Endodermal cell (in vitro differentiated cells): ENCODE measurements around the gene PDXP. TPM values are rescaled to one million over a fixed set of nuclear protein-coding genes. Genes with fewer than 3 reads are reported as not detected.

Experiments
- DNase-seq: peaks from one replicate; pipeline ENCODE4 v3.0.0-alpha.2; 2017
- H3K27ac ChIP-seq: 2 replicates; pipeline ENCODE4 v1.5.1; 2013; ENCODE audit warnings: mild to moderate bottlenecking, low read depth, low read length, moderate library complexity
- H3K27me3 ChIP-seq: 2 replicates; pipeline ENCODE4 v1.6.1; 2013; ENCODE audit warnings: mild to moderate bottlenecking, low read length, moderate library complexity; ENCODE audit not compliant: insufficient read depth, control insufficient read depth, poor library complexity, severe bottlenecking
- H3K36me3 ChIP-seq: 2 replicates; pipeline ENCODE4 v1.7.0; 2013; ENCODE audit warnings: mild to moderate bottlenecking, low read length, moderate library complexity; ENCODE audit not compliant: control insufficient read depth, insufficient read depth
- H3K4me1 ChIP-seq: one replicate; pipeline ENCODE4 v1.7.0; 2013; ENCODE audit warnings: low read length; ENCODE audit not compliant: control insufficient read depth, insufficient read depth
- H3K4me3 ChIP-seq: 2 replicates; pipeline ENCODE4 v1.5.1; 2013; ENCODE audit warnings: mild to moderate bottlenecking, low read length, moderate library complexity
- H3K9ac ChIP-seq: 2 replicates; pipeline ENCODE4 v1.6.1; 2013; ENCODE audit warnings: mild to moderate bottlenecking, low read length, moderate library complexity; ENCODE audit not compliant: poor library complexity, severe bottlenecking; ENCODE audit errors: extremely low read depth
- H3K9me3 ChIP-seq: 2 replicates; pipeline ENCODE4 v1.6.1; 2013; ENCODE audit warnings: mild to moderate bottlenecking, low read length, moderate library complexity; ENCODE audit not compliant: control insufficient read depth
- H3K27ac Mint-ChIP-seq: 2 replicates; pipeline ENCODE4 v1.8.0; 2020; ENCODE audit warnings: mixed read lengths
- H3K27me3 Mint-ChIP-seq: 2 replicates; pipeline ENCODE4 v1.8.0; 2021; ENCODE audit warnings: mild to moderate bottlenecking, mixed read lengths; ENCODE audit not compliant: insufficient read depth
- H3K36me3 Mint-ChIP-seq: 2 replicates; pipeline ENCODE4 v1.8.0; 2020; ENCODE audit warnings: low read depth, mixed read lengths
- H3K4me1 Mint-ChIP-seq: 2 replicates; pipeline ENCODE4 v1.8.0; 2020; ENCODE audit warnings: mixed read lengths
- H3K4me3 Mint-ChIP-seq: 2 replicates; pipeline ENCODE4 v1.8.0; 2020; ENCODE audit warnings: mild to moderate bottlenecking, moderate library complexity, mixed read lengths
- H3K9me3 Mint-ChIP-seq: 2 replicates; pipeline ENCODE4 v1.8.0; 2020; ENCODE audit warnings: mild to moderate bottlenecking, mixed read lengths
- CTCF ChIP-seq: fragments of 200-600 bp; sonication (generic); conservative IDR thresholded peaks from 2 replicates; pipeline ENCODE4 v1.5.0; 2021; ENCODE audit warnings: antibody characterized with exemption, mild to moderate bottlenecking
- WGBS, 2 experiments: methylation state at CpG; one replicate each; pipeline versions ENCODE4 v1.1.5 to v1.1.7; 2013; ENCODE audit warnings: missing lambda C conversion rate in 2 of 2, mixed read lengths in 1 of 2; ENCODE audit not compliant: insufficient coverage in 1 of 2, insufficient read length in 1 of 2; 5-methylcytosine and 5-hydroxymethylcytosine counted together
- total RNA-seq, 2 donors: library from RNA; stranded (reverse); fragmentation: NEBNext Ultra II Directional in 1 of 2; extraction: Animal tissue kit (Norgen Biotek cat#: 25700) in 1 of 2; gene quantifications; 2 replicates in 1 of 2; 3 replicates in 1 of 2; pipeline ENCODE4 v1.2.1, GENCODE V29; 2021

The PDXP gene
- total RNA-seq, 2 donors from 2014 or later, result 23.5 to 29.3 TPM

DNA sequence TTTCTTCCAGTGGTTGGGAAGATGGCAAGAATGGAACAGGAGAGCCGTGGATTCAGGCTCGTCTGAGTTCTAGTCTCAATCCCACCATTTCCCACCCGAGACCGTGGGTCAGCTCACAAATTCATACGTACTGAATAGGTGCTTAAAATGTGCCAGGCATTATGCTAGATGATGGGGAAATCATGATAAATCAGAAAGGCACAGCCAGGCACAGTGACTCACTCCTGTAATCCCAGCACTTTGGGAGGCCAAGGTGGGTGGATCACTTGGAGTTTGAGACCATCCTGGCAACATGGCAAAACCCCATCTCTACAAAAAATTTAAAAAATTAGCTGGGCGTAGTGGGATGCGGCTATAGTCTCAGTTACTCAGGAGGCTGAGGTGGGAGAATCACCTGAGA, 45.4 kb downstream of the PDXP start:
- H3K27ac Mint-ChIP-seq, result no peak overlapping the region
- no peaks in the 10 kb centered on the region for H3K9me3 ChIP-seq
- peaks cover 65% of the 10 kb centered on the region for H3K36me3 ChIP-seq
- peaks cover 56% of the 10 kb centered on the region for H3K36me3 Mint-ChIP-seq
- no peak overlapping the region for H3K4me3 ChIP-seq
- no peak overlapping the region for H3K27ac ChIP-seq
- no peaks in the 10 kb centered on the region for H3K4me1 ChIP-seq
- no peaks in the 10 kb centered on the region for H3K27me3 ChIP-seq
- H3K9me3 Mint-ChIP-seq, result no peaks in the 10 kb centered on the region
- H3K9ac ChIP-seq, result no peak overlapping the region
- no peak for TF ChIP-seq CTCF
- H3K4me3 Mint-ChIP-seq, result no peak overlapping the region
- no peaks in the 10 kb centered on the region for H3K4me1 Mint-ChIP-seq
- no peak for DNase-seq
- H3K27me3 Mint-ChIP-seq, result no peaks in the 10 kb centered on the region
- 91 to 100% methylated on average over 1 to 7 of the region's 7 CpGs for WGBS, 2 experiments

DNA sequence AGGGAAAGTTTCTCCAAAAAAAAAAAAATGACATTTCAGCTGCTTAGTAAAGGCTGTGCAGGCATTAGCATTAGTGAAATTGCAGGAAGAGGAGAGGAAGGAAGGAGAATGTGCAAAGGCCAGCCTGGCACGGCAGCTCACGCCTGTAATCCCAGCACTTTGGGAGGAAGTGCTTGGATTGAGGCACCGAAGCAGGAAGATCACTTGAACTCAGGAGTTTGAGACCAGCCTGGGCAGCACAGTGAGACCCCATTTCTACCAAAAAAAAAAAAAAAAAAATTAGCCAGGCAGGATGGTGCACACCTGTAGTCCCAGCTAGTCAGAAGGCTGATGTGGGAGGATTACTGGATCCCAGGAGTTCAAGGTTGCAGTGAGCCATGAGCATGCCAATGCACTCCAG, 46.1 kb downstream of the PDXP start:
- no peak overlapping the region for H3K27ac Mint-ChIP-seq
- peaks cover 52% of the 10 kb centered on the region for H3K36me3 Mint-ChIP-seq
- H3K4me3 Mint-ChIP-seq, result no peak overlapping the region
- no peaks in the 10 kb centered on the region for H3K27me3 ChIP-seq
- WGBS, 2 experiments, result 83 to 100% methylated on average over 2 to 3 of the region's 3 CpGs
- H3K4me3 ChIP-seq, result no peak overlapping the region
- no peaks in the 10 kb centered on the region for H3K27me3 Mint-ChIP-seq
- H3K4me1 ChIP-seq, result no peaks in the 10 kb centered on the region
- no peak overlapping the region for H3K9ac ChIP-seq
- peaks cover 60% of the 10 kb centered on the region for H3K36me3 ChIP-seq
- no peaks in the 10 kb centered on the region for H3K4me1 Mint-ChIP-seq
- H3K27ac ChIP-seq, result no peak overlapping the region
- H3K9me3 ChIP-seq, result no peaks in the 10 kb centered on the region
- TF ChIP-seq CTCF, result no peak
- no peak for DNase-seq
- no peaks in the 10 kb centered on the region for H3K9me3 Mint-ChIP-seq

DNA sequence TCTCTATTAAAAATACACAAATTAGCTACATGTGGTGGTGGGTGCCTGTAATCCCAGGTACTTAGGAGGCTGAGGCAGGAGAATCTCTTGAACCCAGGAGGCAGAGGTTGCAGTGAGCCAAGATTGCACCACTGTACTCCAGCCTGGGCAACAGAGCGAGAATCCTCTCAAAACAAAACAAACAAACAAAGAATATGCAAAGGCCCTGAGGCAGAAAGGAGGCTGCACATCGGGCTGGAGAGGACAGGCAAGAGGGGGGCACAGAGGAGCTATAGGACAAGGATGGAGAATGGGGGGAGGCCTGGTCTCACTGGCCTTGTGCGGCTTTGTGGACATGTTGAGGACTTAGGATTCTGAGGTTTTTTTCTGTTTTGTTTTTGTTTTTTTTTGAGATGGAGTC, 46.7 kb downstream of the PDXP start:
- Mint-ChIP-seq H3K27ac (no peak overlapping the region), H3K27me3 (no peaks in the 10 kb centered on the region), H3K9me3 (no peaks in the 10 kb centered on the region), H3K4me1 (no peaks in the 10 kb centered on the region), H3K36me3 (peaks cover 55% of the 10 kb centered on the region), H3K4me3 (no peak overlapping the region)
- Histone ChIP-seq H3K36me3 (peaks cover 59% of the 10 kb centered on the region), H3K27ac (no peak overlapping the region), H3K4me1 (no peaks in the 10 kb centered on the region), H3K9ac (no peak overlapping the region), H3K9me3 (no peaks in the 10 kb centered on the region), H3K4me3 (no peak overlapping the region), H3K27me3 (no peaks in the 10 kb centered on the region)
- 80 to 97% methylated on average over 1 to 3 of the region's 3 CpGs for WGBS, 2 experiments
- DNase-seq, result no peak
- no peak for TF ChIP-seq CTCF
